Hepatocyte (in vitro differentiated cells): ENCODE results near the gene TMEM150B. TPM values are rescaled to one million over a fixed set of nuclear protein-coding genes. Genes with fewer than 3 reads are reported as not detected.
A peak's percentile ranks its signal among the peaks of the same experiment; 100 is the strongest.

Experiments used
- DNase-seq: peaks from one replicate; pipeline ENCODE4 v3.0.0-alpha.2; 2016; ENCODE audit warnings: low spot score
- H2AFZ ChIP-seq: fragments of 200-600 bp; sonication (generic); 2 replicates; pipeline ENCODE4 v1.6.0; 2016; ENCODE audit warnings: antibody characterized with exemption, mild to moderate bottlenecking
- H3K27ac ChIP-seq: fragments of 200-600 bp; sonication (generic); 2 replicates; pipeline ENCODE4 v1.5.1; 2016; ENCODE audit warnings: mild to moderate bottlenecking
- H3K27me3 ChIP-seq: fragments of 200-600 bp; sonication (generic); 2 replicates; pipeline ENCODE4 v1.6.1; 2016
- H3K36me3 ChIP-seq: fragments of 200-600 bp; sonication (generic); replicated peaks from 2 replicates; pipeline ENCODE4 v1.5.1; 2016; ENCODE audit warnings: low read depth; ENCODE audit not compliant: insufficient read depth
- H3K4me1 ChIP-seq: fragments of 200-600 bp; sonication (generic); 2 replicates; pipeline ENCODE4 v1.5.1; 2016; ENCODE audit warnings: mild to moderate bottlenecking, moderate library complexity; ENCODE audit not compliant: insufficient read depth
- H3K4me2 ChIP-seq: fragments of 200-600 bp; sonication (generic); 2 replicates; pipeline ENCODE4 v1.6.0; 2016
- H3K4me3 ChIP-seq: fragments of 200-600 bp; sonication (generic); 2 replicates; pipeline ENCODE4 v1.5.1; 2016; ENCODE audit warnings: mild to moderate bottlenecking
- H3K79me2 ChIP-seq: fragments of 200-600 bp; sonication (generic); 2 replicates; pipeline ENCODE4 v1.6.0; 2017; ENCODE audit warnings: mild to moderate bottlenecking
- H3K9me2 ChIP-seq: fragments of 200-600 bp; sonication (generic); replicated peaks from 2 replicates; pipeline ENCODE4 v1.6.0; 2017; ENCODE audit warnings: mild to moderate bottlenecking; ENCODE audit not compliant: insufficient read depth
- H3K9me3 ChIP-seq: fragments of 200-600 bp; sonication (generic); 2 replicates; pipeline ENCODE4 v1.5.1; 2016; ENCODE audit warnings: low read depth, mild to moderate bottlenecking
- H4K20me1 ChIP-seq: fragments of 200-600 bp; sonication (generic); 2 replicates; pipeline ENCODE4 v1.6.0; 2016; ENCODE audit warnings: mild to moderate bottlenecking; ENCODE audit not compliant: insufficient read depth, poor library complexity, severe bottlenecking
- EZH2 ChIP-seq: fragments of 200-600 bp; sonication (generic); IDR thresholded peaks from 2 replicates; pipeline ENCODE4 v1.6.1; 2016; ENCODE audit warnings: antibody characterized with exemption, mild to moderate bottlenecking, borderline replicate concordance
- EZH2phosphoT487 ChIP-seq: fragments of 200-600 bp; sonication (generic); IDR thresholded peaks from one replicate; pipeline ENCODE4 v1.6.1; 2018; ENCODE audit warnings: antibody characterized with exemption, mild to moderate bottlenecking, low read depth, moderate library complexity; ENCODE audit not compliant: unreplicated experiment, severe bottlenecking
- WGBS: methylation state at CpG from one replicate; pipeline ENCODE4 v1.1.6; 2016; ENCODE audit warnings: low lambda C conversion rate; ENCODE audit errors: missing lambda C conversion rate; 5-methylcytosine and 5-hydroxymethylcytosine counted together
- polyA plus RNA-seq: library from polyadenylated mRNA; unstranded; fragments of >200 nt; fragmentation: Nextera tagmentation; extraction: Ambion mirVana; gene quantifications from 2 replicates; pipeline ENCODE4 v1.2.1, GENCODE V29; 2016
- total RNA-seq: library from RNA; depleted of rRNA; stranded (reverse); fragments of >200 nt; gene quantifications from 2 replicates; pipeline ENCODE4 v1.2.3, GENCODE V29; 2014
- TF ChIP-seq, protein P1 (sequence below): fragments of 200-600 bp; sonication (generic); IDR thresholded peaks from 2 replicates; pipeline ENCODE4 v1.5.1; 2016; ENCODE audit warnings: antibody characterized with exemption, mild to moderate bottlenecking; ENCODE audit not compliant: poor library complexity

The TMEM150B gene
- total and polyA plus RNA-seq, 2 experiments from 2014 or later, result 9.2 to 25.4 TPM

DNA sequence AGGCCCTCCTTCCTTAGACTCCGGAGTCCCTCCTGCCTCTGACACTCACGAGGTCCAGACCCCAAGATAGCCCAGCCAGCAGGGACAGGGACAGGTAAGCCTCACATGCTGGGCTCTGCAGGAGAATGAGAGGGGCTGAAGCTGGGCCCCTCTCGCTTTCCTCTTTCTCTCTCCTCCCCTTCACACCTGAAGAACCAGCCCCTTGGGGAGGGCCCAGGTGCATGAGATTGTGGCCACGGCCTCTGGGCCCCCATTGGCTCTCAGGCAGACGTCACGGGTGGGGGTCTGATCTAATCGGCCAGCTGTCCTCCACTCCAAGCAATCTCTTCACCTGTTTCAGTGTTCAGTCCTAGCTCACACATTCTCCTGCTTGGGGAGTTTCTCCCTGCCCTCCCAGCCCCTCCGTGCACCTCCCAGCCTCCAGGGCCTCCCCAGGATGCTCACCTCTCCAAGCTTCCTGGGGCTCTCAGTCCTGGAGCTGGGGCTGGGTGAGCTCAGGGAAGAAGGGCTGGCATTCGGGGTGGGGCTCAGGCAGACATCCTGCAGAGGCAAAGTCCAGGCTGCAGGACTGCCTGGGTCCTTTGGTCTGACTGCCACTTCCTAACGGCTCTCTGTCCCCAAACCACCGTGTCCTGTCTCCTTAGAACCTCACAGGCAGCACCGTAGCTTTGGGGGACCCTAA is 2.8 kb downstream of the TMEM150B start:
- H3K4me3 ChIP-seq, result no peak overlapping the region
- WGBS, result 61% methylated on average over 12 of the region's 12 CpGs

DNA sequence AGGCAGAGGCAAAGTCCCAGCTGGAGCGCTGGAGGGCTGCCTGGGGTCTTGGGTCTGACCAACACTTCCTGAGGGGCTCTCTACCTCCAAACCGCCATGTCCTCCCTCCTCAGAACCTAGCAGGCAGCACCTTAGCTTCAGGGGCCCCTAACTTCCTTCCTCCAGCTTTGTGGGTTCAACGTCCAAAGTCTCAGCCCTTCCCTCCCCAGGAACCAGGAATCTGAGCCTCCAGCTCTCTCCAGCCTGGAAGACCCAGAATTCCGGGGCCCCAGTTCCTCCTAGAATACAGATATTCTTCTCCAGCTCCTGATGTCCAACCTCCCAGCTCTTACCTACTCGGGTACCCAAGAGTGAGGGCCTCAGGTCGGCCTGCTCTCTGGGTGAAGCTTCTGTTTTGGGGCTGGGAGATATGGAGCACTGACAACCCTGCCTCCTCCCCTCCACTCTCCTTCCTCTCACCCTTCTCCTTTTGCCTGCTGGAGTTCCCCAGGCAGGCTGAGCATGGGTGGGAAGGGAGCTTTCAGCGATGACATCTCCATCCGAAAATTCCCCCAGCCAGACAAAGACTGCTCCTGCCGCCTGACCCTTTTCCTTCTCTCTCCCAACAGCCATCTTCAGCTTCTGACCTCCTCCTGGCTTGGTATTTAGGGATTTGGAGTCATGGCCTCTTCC is 3.5 kb downstream of the TMEM150B start:
- Histone ChIP-seq H3K4me1 (peaks cover 6% of the 10 kb centered on the region), H3K4me3 (no peak overlapping the region), H2AFZ (no peak overlapping the region), H3K27me3 (no peaks in the 10 kb centered on the region), H3K36me3 (no peaks in the 10 kb centered on the region), H3K4me2 (peak overlapping the region; percentile 78), H3K27ac (peak overlapping the region; percentile 75), H4K20me1 (no peaks in the 10 kb centered on the region), H3K79me2 (no peaks in the 10 kb centered on the region), H3K9me2 (no peaks in the 10 kb centered on the region), H3K9me3 (no peaks in the 10 kb centered on the region)
- no peak for TF ChIP-seq EZH2phosphoT487
- TF ChIP-seq, protein P1, sequence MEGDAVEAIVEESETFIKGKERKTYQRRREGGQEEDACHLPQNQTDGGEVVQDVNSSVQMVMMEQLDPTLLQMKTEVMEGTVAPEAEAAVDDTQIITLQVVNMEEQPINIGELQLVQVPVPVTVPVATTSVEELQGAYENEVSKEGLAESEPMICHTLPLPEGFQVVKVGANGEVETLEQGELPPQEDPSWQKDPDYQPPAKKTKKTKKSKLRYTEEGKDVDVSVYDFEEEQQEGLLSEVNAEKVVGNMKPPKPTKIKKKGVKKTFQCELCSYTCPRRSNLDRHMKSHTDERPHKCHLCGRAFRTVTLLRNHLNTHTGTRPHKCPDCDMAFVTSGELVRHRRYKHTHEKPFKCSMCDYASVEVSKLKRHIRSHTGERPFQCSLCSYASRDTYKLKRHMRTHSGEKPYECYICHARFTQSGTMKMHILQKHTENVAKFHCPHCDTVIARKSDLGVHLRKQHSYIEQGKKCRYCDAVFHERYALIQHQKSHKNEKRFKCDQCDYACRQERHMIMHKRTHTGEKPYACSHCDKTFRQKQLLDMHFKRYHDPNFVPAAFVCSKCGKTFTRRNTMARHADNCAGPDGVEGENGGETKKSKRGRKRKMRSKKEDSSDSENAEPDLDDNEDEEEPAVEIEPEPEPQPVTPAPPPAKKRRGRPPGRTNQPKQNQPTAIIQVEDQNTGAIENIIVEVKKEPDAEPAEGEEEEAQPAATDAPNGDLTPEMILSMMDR, result no peak
- no peak for TF ChIP-seq EZH2
- 82% methylated on average over 9 of the region's 9 CpGs for whole genome bisulfite sequencing
- DNase-seq, result peak; percentile 44

More for the DNA sequence above, 2.8 kb downstream of the TMEM150B start:
- Histone ChIP-seq H2AFZ (no peak overlapping the region), H3K27me3 (no peaks in the 10 kb centered on the region), H3K4me1 (peaks cover 6% of the 10 kb centered on the region), H4K20me1 (no peaks in the 10 kb centered on the region), H3K36me3 (no peaks in the 10 kb centered on the region), H3K4me2 (peak overlapping the region; percentile 78), H3K79me2 (no peaks in the 10 kb centered on the region), H3K9me2 (no peaks in the 10 kb centered on the region), H3K9me3 (no peaks in the 10 kb centered on the region), H3K27ac (peak overlapping the region; percentile 75)
- TF ChIP-seq, protein P1, result no peak
- TF ChIP-seq EZH2phosphoT487, result no peak
- TF ChIP-seq EZH2, result no peak
- peak; percentile 59 for DNase-seq

DNA sequence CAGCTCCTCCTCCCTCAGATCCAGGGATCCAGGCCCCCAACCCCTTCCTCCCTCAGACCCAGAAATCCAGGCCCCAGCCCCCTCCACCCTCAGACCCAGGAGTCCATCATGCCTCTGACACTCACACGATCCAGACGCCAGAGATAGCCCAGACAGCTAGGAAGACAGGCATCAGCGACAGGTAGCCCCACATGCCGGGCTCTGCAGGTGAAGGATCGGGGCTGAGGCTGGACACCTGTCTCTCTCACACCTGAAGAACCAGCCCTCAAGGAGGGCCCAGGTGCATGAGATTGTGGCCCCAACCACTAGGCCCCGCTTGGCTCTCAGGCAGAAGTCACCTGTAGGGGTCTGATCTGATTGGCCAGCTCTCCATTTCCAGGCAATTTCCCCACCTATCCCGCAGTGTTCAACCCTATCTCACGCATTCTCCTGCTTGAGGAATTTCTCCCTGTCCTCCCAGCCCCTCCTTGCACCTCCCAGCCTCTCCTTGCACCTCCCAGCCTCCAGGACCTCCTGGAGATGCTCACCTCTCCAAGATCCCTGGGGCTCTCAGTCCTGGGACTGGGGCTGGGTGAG is 4.2 kb downstream of the TMEM150B start:
- H3K4me3 ChIP-seq, result no peak overlapping the region
- H3K79me2 ChIP-seq, result no peaks in the 10 kb centered on the region
- no peaks in the 10 kb centered on the region for H3K9me2 ChIP-seq
- no peak overlapping the region for H2AFZ ChIP-seq
- peaks cover 6% of the 10 kb centered on the region for H3K4me1 ChIP-seq
- no peaks in the 10 kb centered on the region for H4K20me1 ChIP-seq
- 71% methylated on average over 8 of the region's 8 CpGs for WGBS
- H3K27me3 ChIP-seq, result no peaks in the 10 kb centered on the region
- H3K36me3 ChIP-seq, result no peaks in the 10 kb centered on the region
- DNase-seq, result no peak
- TF ChIP-seq, protein P1, result no peak
- TF ChIP-seq EZH2 (no peak), EZH2phosphoT487 (no peak)
- no peaks in the 10 kb centered on the region for H3K9me3 ChIP-seq
- peak overlapping the region; percentile 75 for H3K27ac ChIP-seq
- H3K4me2 ChIP-seq, result peak overlapping the region; percentile 78
